PC-3 (cell line): Measurements from ENCODE around the gene FAM168B.

ENCODE experiments used
- EZH2 ChIP-seq: fragments of 300-600 bp; sonication (generic); IDR thresholded peaks from one replicate; pipeline ENCODE4 v1.6.1; 2017; ENCODE audit warnings: antibody characterized with exemption, mild to moderate bottlenecking, low read length; ENCODE audit not compliant: unreplicated experiment
- TF ChIP-seq, protein P1 (sequence below): fragments of 300-600 bp; sonication (generic); conservative IDR thresholded peaks from 2 replicates; pipeline ENCODE4 v1.5.1; 2017; ENCODE audit warnings: antibody characterized with exemption, low read depth, mild to moderate bottlenecking, low read length

GRCh38 chr2:131047920-131048560 is 45.2 kb downstream of the FAM168B start:
- TF ChIP-seq, protein P1, sequence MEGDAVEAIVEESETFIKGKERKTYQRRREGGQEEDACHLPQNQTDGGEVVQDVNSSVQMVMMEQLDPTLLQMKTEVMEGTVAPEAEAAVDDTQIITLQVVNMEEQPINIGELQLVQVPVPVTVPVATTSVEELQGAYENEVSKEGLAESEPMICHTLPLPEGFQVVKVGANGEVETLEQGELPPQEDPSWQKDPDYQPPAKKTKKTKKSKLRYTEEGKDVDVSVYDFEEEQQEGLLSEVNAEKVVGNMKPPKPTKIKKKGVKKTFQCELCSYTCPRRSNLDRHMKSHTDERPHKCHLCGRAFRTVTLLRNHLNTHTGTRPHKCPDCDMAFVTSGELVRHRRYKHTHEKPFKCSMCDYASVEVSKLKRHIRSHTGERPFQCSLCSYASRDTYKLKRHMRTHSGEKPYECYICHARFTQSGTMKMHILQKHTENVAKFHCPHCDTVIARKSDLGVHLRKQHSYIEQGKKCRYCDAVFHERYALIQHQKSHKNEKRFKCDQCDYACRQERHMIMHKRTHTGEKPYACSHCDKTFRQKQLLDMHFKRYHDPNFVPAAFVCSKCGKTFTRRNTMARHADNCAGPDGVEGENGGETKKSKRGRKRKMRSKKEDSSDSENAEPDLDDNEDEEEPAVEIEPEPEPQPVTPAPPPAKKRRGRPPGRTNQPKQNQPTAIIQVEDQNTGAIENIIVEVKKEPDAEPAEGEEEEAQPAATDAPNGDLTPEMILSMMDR = no peak
- TF ChIP-seq EZH2 = no peak
